ENCODE data around the gene CRTC2. TPM values are rescaled to one million over a fixed set of nuclear protein-coding genes. Genes with fewer than 3 reads are reported as not detected.
A peak's percentile ranks its signal among the peaks of the same experiment; 100 is the strongest.
"Not testable (repeated sequence)": the region's sequence is repeated elsewhere in the genome, so short reads cannot be mapped to it uniquely, and the experiment has no call there.

CRTC2 gene
- total RNA-seq, 1 donor, result 6.0 TPM

DNA sequence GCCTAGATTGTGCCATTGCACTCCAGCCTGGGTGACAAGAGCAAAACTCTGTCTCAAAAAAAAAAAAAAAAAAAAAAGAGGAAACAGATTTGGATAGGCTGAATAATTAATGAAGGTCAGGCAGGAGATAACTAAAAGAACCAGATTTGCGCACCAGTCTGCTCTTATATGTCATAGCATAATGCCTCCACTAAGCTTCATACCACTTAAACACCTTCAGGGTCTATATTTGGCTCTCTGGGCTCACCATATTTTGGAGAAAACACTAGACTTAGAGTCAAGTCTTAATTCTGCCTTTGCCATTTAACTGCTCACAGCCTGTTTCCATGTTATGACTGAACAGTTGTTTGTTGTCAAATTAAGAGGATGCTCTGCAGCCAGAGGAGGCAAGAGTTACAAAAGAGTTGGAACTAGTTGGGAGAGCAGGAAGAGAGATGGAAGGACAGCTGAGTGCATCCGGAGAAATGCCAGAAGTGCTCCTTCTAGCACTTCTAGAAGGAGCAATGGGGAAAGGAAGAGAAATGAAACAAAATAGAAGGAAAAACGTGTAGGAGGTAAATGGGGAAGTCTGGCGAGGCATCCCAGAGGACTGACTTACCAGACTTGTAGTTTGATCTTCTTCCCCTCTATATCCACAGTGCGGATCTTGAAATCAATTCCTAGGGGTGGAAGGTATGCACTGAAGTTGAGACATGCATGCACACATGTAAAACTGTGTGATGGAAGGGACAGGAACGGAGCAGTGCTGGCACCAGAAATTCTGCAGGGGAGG, 25.9 kb upstream of the CRTC2 start:
- TF ChIP-seq, protein P1, sequence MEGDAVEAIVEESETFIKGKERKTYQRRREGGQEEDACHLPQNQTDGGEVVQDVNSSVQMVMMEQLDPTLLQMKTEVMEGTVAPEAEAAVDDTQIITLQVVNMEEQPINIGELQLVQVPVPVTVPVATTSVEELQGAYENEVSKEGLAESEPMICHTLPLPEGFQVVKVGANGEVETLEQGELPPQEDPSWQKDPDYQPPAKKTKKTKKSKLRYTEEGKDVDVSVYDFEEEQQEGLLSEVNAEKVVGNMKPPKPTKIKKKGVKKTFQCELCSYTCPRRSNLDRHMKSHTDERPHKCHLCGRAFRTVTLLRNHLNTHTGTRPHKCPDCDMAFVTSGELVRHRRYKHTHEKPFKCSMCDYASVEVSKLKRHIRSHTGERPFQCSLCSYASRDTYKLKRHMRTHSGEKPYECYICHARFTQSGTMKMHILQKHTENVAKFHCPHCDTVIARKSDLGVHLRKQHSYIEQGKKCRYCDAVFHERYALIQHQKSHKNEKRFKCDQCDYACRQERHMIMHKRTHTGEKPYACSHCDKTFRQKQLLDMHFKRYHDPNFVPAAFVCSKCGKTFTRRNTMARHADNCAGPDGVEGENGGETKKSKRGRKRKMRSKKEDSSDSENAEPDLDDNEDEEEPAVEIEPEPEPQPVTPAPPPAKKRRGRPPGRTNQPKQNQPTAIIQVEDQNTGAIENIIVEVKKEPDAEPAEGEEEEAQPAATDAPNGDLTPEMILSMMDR (IDR thresholded peaks at IDR 0.05; ENCODE audit: insufficient read depth, low read depth, low read length), result no peak
- peak overlapping the region; percentile 97 for H3K4me3 ChIP-seq (ENCODE audit: low read depth, low read length)
- peak; percentile 39 for DNase-seq (ENCODE audit: low read depth)

DNA sequence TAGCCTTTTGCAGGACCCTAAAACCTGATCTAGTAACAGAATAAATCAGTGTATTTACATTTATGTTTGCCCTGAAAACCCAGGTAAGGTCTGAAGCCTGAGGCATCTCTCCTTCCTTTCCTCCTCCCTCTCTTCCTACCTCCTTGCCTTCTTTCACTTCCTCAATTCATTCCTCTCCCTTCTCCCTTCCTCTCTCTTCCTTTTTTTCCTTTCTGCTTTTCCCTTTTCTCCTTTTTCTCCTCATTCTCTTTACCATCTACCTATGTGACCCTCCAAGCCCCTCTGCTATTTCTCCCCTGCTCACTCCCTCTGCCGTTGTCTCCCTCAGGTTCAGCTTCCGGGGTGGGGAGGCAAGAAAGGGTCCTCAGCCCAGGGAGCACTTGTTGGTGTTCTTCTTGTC, 23.3 kb upstream of the CRTC2 start:
- DNase-seq (ENCODE audit: low read depth); H3K4me3 ChIP-seq (ENCODE audit: low read depth, low read length): not testable (repeated sequence)

DNA sequence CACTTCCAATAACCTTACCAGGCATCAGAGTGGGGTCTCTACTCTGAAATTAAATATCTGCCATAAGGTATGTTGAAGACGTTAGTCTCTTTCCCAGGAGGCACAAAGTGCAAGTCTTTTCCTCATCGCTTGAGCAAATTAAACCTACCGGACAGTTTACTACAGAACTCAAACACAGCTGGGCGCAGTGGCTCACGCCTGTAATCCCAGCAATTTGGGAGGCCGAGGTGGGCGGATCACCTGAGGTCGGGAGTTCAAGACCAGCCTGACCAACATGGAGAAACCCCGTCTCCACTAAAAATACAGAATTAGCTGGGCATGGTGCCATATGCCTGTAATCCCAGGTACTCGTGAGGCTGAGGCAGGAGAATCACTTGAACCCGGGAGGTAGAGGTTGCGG, 20.7 kb upstream of the CRTC2 start:
- H3K4me3 ChIP-seq (ENCODE audit: low read depth, low read length); DNase-seq (ENCODE audit: low read depth): not testable (repeated sequence)

DNA sequence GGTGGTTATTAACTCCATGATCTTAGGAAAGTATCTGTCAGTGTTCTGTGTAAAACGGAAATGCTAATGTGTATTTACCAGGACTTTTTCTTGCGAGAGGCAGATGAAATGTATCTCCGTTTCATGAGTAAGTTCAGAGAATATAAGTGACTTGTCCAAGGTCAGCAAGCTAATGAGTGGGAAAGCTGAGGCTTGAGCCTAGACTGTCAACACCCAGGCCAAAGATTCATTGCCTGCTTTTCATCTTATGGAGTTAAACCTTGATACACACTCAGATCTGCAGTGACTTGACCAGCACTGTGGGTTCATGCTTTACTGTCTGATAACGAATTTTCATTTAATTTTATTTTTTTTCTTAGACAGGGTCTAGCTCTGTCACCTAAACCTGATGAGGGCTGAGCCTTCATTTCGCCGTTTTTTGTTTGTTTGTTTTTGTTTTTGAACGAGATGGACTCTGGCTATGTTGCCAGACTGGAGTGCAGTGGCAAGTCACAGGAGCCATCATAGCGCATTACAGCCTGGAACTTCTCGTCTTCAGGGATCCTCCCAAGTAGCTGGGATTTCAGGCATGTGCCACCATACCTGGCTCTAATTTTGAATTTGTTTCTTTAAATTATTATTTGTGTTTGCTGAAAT, 20.0 kb upstream of the CRTC2 start:
- TF ChIP-seq, protein P1 (IDR thresholded peaks at IDR 0.05; ENCODE audit: insufficient read depth, low read depth, low read length), result no peak
- DNase-seq (ENCODE audit: low read depth), result no peak
- H3K4me3 ChIP-seq (ENCODE audit: low read depth, low read length), result peak overlapping the region; percentile 82

DNA sequence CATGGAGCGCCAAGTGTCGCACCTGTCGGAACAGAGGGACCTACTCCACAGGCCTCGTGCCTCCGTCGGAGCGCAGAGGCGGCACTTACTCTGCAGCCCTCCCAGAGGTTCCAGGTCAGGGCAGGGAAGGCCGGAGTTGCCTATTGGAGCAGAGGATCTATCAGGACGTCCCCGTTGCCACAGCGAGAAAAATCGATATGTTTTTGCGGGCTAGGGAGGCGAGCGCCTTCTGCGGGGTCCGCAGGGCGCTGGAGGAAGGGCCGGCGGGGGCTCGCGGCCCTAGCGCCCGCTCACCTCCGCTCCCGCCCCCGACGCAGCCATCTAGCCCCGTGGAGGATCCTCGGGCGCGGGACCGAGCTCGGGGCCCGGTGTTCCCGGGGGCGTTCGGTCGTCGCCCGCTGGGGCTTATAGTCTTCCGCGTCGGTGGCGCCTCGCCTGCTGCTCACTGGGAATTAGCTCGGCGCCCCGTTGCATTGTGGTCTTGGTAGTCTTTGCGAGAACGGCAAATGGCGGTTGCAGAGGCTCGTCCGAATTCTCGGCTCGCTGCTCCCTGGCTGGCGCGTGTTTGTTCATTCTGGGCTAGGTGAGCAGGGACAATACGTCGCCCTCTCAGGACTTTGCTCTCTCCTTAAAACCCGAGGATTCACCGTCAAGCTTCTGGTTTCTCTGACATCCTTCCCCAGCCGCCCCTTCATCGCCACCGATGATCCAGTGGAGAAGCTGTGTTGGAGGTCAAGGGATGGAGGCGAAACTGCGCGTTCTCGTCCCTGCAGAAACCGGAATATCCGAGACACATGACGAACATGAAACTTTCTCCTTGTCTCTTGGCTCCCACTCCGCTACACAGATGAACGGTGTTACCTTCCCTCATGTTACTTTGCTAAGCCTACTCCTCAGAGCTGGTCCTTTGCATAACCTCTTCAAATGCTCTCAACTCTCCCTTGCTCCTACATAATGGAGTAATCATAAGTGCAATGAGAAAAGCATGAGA, 19.1 kb upstream of the CRTC2 start, which contains the start of gene JTB:
JTB (minus strand) TSS at position 425 of the 991 bp plus-strand sequence; CDS start at position 3, 422 bp downstream.
- TF ChIP-seq, protein P1 (IDR thresholded peaks at IDR 0.05; ENCODE audit: insufficient read depth, low read depth, low read length), result no peak
- DNase-seq (ENCODE audit: low read depth), result peak; percentile 84
- peak within 1 kb of the TSS; percentile 82 for H3K4me3 ChIP-seq (ENCODE audit: low read depth, low read length)

DNA sequence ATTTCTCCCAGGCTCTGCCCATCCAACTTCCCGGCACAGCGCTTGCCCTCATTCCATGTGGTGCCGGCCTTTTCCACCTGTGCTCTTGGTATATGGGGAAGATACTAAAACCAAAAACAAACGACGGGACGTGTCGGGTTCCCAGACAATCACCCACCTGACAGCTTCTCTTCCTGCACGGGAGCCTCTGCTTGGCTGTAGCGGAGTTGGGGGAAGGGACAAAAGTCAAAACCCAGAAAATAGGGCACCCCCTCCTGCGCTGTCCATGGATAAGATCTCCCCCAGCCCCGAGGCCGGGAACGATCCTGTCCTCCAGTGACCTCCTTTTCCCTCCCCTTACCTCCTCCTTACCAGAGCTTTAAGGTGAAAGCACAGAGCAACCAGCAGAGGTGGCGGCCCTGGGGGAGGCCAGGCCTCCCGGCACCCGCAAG, 18.4 kb upstream of the CRTC2 start:
- DNase-seq (ENCODE audit: low read depth), result no peak

DNA sequence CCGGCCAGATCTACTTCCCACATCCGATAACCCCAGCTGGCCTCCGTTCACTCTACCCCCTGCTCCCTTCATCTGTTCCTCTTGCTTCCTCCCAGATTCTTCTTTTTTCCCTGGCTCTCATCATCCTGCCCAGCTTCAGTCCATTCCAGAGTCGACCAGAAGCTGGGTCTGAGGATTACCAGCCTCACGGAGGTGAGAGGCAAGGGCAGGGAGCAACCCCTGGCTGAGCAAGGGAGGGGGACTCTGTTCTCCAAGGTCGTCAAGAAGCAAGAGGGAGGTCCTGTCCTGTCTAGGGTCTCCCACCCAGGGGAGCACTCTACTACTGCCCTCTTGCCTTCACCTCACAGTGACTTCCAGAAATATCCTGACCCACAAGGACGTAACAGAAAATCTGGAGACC, 15.1 kb upstream of the CRTC2 start:
- TF ChIP-seq, protein P1 (IDR thresholded peaks at IDR 0.05; ENCODE audit: insufficient read depth, low read depth, low read length), result no peak
- H3K4me3 ChIP-seq (ENCODE audit: low read depth, low read length), result no peak overlapping the region
- DNase-seq (ENCODE audit: low read depth), result no peak

More for the DNA sequence above, 18.4 kb upstream of the CRTC2 start:
- TF ChIP-seq, protein P1 (IDR thresholded peaks at IDR 0.05; ENCODE audit: insufficient read depth, low read depth, low read length), result no peak
- H3K4me3 ChIP-seq (ENCODE audit: low read depth, low read length), result peak overlapping the region; percentile 82

Measured in fibroblast of villous mesenchyme (primary cell).